ENCODE results near the gene LRIG1. TPM values are rescaled to one million over a fixed set of nuclear protein-coding genes. Genes with fewer than 3 reads are reported as not detected.

The LRIG1 gene
- total RNA-seq, 6 experiments from 2014 or later, result 15.8 to 23.2 (median 17.8) TPM

GRCh38 chr3:66435989-66436388 lies 64.8 kb downstream of the LRIG1 start:
- ATAC-seq (no peak), DNase-seq (peak in 1 of 3 donors; percentile 18)
- Histone ChIP-seq H3K36me3 (no peaks in the 10 kb centered on the region), H3K4me1 (peaks cover 0 to 2% (median 0%) of the 10 kb centered on the region in 4 donors), H3K27ac (no peak overlapping the region), H3K4me3 (no peak overlapping the region), H3K9me3 (no peaks in the 10 kb centered on the region), H3K27me3 (no peaks in the 10 kb centered on the region)
- 92% methylated on average over 2 of the region's 6 CpGs for WGBS (ENCODE audit: insufficient coverage, low coverage, low lambda C conversion rate, missing lambda C conversion rate)
- TF ChIP-seq POLR2A (IDR thresholded peaks at IDR 0.05) (no peak), CTCF (IDR thresholded peaks at IDR 0.05) (no peak)
- intact Hi-C loops (cut with DNase I), result no loop called here

GRCh38 chr3:66434726-66435125 lies 66.1 kb downstream of the LRIG1 start:
- no peaks in the 10 kb centered on the region for H3K9me3 ChIP-seq
- TF ChIP-seq CTCF (IDR thresholded peaks at IDR 0.05) (no peak), POLR2A (IDR thresholded peaks at IDR 0.05) (no peak)
- 81% methylated on average over 7 of the region's 7 CpGs for WGBS (ENCODE audit: insufficient coverage, low coverage, low lambda C conversion rate, missing lambda C conversion rate)
- DNase-seq (no peak), ATAC-seq (no peak)
- H3K4me3 ChIP-seq, result no peak overlapping the region
- no peak overlapping the region for H3K27ac ChIP-seq
- H3K4me1 ChIP-seq, result peaks cover 0 to 2% (median 0%) of the 10 kb centered on the region in 4 donors
- intact Hi-C loops (cut with DNase I), result no loop called here
- H3K36me3 ChIP-seq, result no peaks in the 10 kb centered on the region
- H3K27me3 ChIP-seq, result no peaks in the 10 kb centered on the region

GRCh38 chr3:66433522-66433782 lies 67.4 kb downstream of the LRIG1 start:
- no peak overlapping the region for H3K27ac ChIP-seq
- TF ChIP-seq POLR2A (IDR thresholded peaks at IDR 0.05) (no peak), CTCF (IDR thresholded peaks at IDR 0.05) (no peak)
- H3K36me3 ChIP-seq, result no peaks in the 10 kb centered on the region
- no peaks in the 10 kb centered on the region for H3K27me3 ChIP-seq
- no peak overlapping the region for H3K4me3 ChIP-seq
- 54% methylated on average over 3 of the region's 4 CpGs for WGBS (ENCODE audit: insufficient coverage, low coverage, low lambda C conversion rate, missing lambda C conversion rate)
- DNase-seq, result no peak
- ATAC-seq, result no peak
- intact Hi-C loops (cut with DNase I), result no loop called here
- peaks cover 0 to 9% (median 5%) of the 10 kb centered on the region in 4 donors for H3K4me1 ChIP-seq
- no peaks in the 10 kb centered on the region for H3K9me3 ChIP-seq

GRCh38 chr3:66432767-66433521 lies 67.9 kb downstream of the LRIG1 start:
- DNase-seq (no peak), ATAC-seq (no peak)
- H3K27ac ChIP-seq, result no peak overlapping the region
- TF ChIP-seq POLR2A (IDR thresholded peaks at IDR 0.05) (no peak), CTCF (IDR thresholded peaks at IDR 0.05) (no peak)
- intact Hi-C loops (cut with DNase I), result no loop called here
- WGBS (ENCODE audit: insufficient coverage, low coverage, low lambda C conversion rate, missing lambda C conversion rate), result 93% methylated on average over 2 of the region's 9 CpGs
- peaks cover 0 to 14% (median 8%) of the 10 kb centered on the region in 4 donors for H3K4me1 ChIP-seq
- H3K4me3 ChIP-seq, result no peak overlapping the region
- no peaks in the 10 kb centered on the region for H3K36me3 ChIP-seq
- no peaks in the 10 kb centered on the region for H3K9me3 ChIP-seq
- no peaks in the 10 kb centered on the region for H3K27me3 ChIP-seq
